GM20000 (cell line): ENCODE measurements around the gene PADI4.

Experiments
- DNase-seq: peaks from one replicate; pipeline ENCODE4 v3.0.0; 2012; ENCODE audit warnings: low spot score
- TF ChIP-seq, protein P1 (sequence below): IDR thresholded peaks from 2 replicates; pipeline ENCODE4 v1.5.1; 2012; ENCODE audit warnings: mild to moderate bottlenecking, control low read depth; ENCODE audit errors: extremely low read depth, missing control alignments

The PADI4 gene

DNA sequence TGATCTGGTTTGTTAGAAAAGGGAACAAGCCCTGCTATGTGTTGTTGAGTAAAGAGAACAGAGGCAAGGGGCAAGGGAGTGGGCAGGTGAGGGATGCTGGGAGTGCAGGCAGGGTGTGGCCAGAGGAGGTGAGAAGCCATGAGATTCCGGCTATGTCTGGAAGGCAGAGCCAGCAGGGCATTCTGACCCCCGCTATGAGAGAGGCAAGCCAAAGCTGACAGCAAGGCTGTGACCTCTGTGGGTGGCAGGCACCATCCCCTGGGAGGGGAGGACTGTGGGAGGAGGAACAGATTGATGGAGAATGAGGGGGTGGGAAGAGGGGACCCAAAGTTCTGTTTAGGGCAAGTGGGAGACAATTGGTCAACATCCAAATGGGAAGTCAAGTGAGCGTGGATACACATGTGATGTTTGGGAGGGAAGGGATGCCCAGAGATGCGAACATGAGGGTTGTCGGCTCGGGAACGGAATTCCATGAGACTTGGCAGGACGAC is 44.5 kb downstream of the PADI4 start:
- no peak for DNase-seq
- TF ChIP-seq, protein P1, sequence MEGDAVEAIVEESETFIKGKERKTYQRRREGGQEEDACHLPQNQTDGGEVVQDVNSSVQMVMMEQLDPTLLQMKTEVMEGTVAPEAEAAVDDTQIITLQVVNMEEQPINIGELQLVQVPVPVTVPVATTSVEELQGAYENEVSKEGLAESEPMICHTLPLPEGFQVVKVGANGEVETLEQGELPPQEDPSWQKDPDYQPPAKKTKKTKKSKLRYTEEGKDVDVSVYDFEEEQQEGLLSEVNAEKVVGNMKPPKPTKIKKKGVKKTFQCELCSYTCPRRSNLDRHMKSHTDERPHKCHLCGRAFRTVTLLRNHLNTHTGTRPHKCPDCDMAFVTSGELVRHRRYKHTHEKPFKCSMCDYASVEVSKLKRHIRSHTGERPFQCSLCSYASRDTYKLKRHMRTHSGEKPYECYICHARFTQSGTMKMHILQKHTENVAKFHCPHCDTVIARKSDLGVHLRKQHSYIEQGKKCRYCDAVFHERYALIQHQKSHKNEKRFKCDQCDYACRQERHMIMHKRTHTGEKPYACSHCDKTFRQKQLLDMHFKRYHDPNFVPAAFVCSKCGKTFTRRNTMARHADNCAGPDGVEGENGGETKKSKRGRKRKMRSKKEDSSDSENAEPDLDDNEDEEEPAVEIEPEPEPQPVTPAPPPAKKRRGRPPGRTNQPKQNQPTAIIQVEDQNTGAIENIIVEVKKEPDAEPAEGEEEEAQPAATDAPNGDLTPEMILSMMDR = no peak

- TF ChIP-seq, protein P1 = no peak
- no peak for DNase-seq
These were observed 47.9 kb downstream of the PADI4 start for GRCh38 chr1:17355898-17356297.

DNA sequence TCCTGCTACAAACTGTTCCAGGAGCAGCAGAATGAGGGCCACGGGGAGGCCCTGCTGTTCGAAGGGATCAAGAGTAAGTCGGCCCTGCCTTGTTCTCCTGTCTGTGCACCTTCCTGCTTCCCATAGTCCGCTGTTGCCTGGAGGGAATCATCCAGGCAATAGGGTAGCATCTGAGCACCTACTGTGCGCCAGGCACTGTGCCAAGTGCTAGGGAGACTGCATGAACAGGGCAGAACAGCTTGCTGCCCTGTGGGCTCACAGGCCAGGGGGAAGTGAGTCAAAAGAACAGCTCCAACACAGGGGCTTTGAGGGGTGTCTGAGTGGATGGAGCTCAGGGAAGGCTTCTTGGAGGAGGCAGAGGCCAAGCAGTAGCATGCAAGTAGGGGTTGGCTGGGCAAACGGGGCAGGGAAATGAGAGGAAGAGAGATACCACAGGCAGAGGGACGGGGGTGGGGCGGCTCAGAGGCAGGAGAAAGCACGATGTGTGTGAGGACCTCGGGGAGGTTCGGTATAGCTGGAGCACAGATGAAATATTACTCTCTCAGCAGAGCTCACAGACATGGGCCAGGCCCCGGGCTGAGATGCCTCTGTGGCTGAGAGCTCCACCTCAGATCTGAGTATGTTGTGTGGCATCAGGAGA is 48.5 kb downstream of the PADI4 start:
- no peak for DNase-seq

GRCh38 chr1:17358557-17358956 is 50.6 kb downstream of the PADI4 start:
- DNase-seq = no peak
- TF ChIP-seq, protein P1 = no peak

More for the DNA sequence above, 48.5 kb downstream of the PADI4 start:
- TF ChIP-seq, protein P1 = no peak

GRCh38 chr1:17359031-17359430 is 51.0 kb downstream of the PADI4 start:
- TF ChIP-seq, protein P1 = no peak
- DNase-seq = no peak

DNA sequence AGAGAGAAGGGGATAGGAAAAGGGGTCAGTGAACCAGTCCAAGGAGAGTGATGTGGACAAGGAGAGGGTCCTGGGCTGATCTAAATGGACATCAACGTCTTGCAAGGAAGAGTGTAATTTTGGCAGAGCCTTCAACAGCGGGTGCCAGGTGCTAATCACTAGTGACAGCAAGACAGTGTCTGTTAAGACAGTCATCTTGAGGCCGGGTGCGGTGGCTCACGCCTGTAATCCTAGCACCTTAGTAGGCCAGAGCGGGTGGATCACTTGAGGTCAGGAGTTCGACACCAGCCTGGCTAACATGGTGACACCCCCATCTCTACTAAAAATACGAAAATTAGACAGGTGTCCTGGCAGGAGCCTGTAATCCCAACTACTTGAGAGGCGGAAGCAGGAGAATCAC is 51.8 kb downstream of the PADI4 start:
- TF ChIP-seq, protein P1 = no peak
- no peak for DNase-seq

- DNase-seq = no peak
- TF ChIP-seq, protein P1 = no peak
These were observed 52.4 kb downstream of the PADI4 start for GRCh38 chr1:17360272-17360956.
